Measurements from ENCODE around the gene TRIM37. TPM values are rescaled to one million over a fixed set of nuclear protein-coding genes. Genes with fewer than 3 reads are reported as not detected.

The TRIM37 gene
- polyA plus RNA-seq, 1 donor (not counting 4 experiments of a cell fraction or from before 2014, with no cell fraction given) = 26.4 TPM

GRCh38 chr17:59001158-59001814 is 105.4 kb downstream of the TRIM37 start:
- DNase-seq (ENCODE audit: low read depth, low spot score) = no peak
- Histone ChIP-seq H3K27me3 (ENCODE audit: control insufficient read depth, extremely low read depth, insufficient read depth, low read length) (no peaks in the 10 kb centered on the region), H3K27ac (ENCODE audit: control insufficient read depth, insufficient read depth, low read length) (no peak overlapping the region), H3K79me2 (ENCODE audit: control insufficient read depth, insufficient read depth, low read length) (no peaks in the 10 kb centered on the region), H3K36me3 (ENCODE audit: control insufficient read depth in 2 of 2, extremely low read depth in 1 of 2, insufficient read depth in 2 of 2, low read length in 2 of 2) (peaks cover 0 to 16% of the 10 kb centered on the region in 2 experiments), H3K4me1 (ENCODE audit: control insufficient read depth, extremely low read depth, insufficient read depth, low read length) (no peaks in the 10 kb centered on the region), H3K9ac (ENCODE audit: control insufficient read depth, extremely low read depth, insufficient read depth, low read length) (no peak overlapping the region), H3K4me2 (ENCODE audit: control insufficient read depth, extremely low read depth, insufficient read depth, low read depth, low read length) (no peak overlapping the region), H2AFZ (ENCODE audit: control insufficient read depth, low read length) (no peak overlapping the region), H3K9me1 (ENCODE audit: control insufficient read depth, extremely low read depth, insufficient read depth, low read length) (no peaks in the 10 kb centered on the region), H3K9me3 (ENCODE audit: control insufficient read depth, low read depth, low read length) (no peaks in the 10 kb centered on the region), H3K4me3 (ENCODE audit: control insufficient read depth in 2 of 3, extremely low read depth in 1 of 3, insufficient read depth in 2 of 3, low read depth in 1 of 3, low read length in 3 of 3) (no peak overlapping the region), H4K20me1 (ENCODE audit: control insufficient read depth, extremely low read depth, insufficient read depth, low read length) (no peaks in the 10 kb centered on the region)
- no peak for FAIRE-seq
- dilution Hi-C loops (cut with MboI; ENCODE audit: extremely low pct_ligation_motif_present, low sequenced_read_pairs) = no loop called here
- no peak for TF ChIP-seq EZH2 (IDR thresholded peaks at IDR 0.05; ENCODE audit: low read length)

GRCh38 chr17:59000022-59000421 is 106.7 kb downstream of the TRIM37 start:
- Histone ChIP-seq H3K9me1 (ENCODE audit: control insufficient read depth, extremely low read depth, insufficient read depth, low read length) (no peaks in the 10 kb centered on the region), H3K27me3 (ENCODE audit: control insufficient read depth, extremely low read depth, insufficient read depth, low read length) (no peaks in the 10 kb centered on the region), H3K4me3 (ENCODE audit: control insufficient read depth in 2 of 3, extremely low read depth in 1 of 3, insufficient read depth in 2 of 3, low read depth in 1 of 3, low read length in 3 of 3) (no peak overlapping the region), H3K36me3 (ENCODE audit: control insufficient read depth in 2 of 2, extremely low read depth in 1 of 2, insufficient read depth in 2 of 2, low read length in 2 of 2) (peaks cover 0 to 16% of the 10 kb centered on the region in 2 experiments), H3K4me2 (ENCODE audit: control insufficient read depth, extremely low read depth, insufficient read depth, low read depth, low read length) (no peak overlapping the region), H4K20me1 (ENCODE audit: control insufficient read depth, extremely low read depth, insufficient read depth, low read length) (no peaks in the 10 kb centered on the region), H2AFZ (ENCODE audit: control insufficient read depth, low read length) (no peak overlapping the region), H3K79me2 (ENCODE audit: control insufficient read depth, insufficient read depth, low read length) (no peaks in the 10 kb centered on the region), H3K27ac (ENCODE audit: control insufficient read depth, insufficient read depth, low read length) (no peak overlapping the region), H3K4me1 (ENCODE audit: control insufficient read depth, extremely low read depth, insufficient read depth, low read length) (no peaks in the 10 kb centered on the region), H3K9me3 (ENCODE audit: control insufficient read depth, low read depth, low read length) (no peaks in the 10 kb centered on the region), H3K9ac (ENCODE audit: control insufficient read depth, extremely low read depth, insufficient read depth, low read length) (no peak overlapping the region)
- TF ChIP-seq CTCF (optimal IDR thresholded peaks at IDR 0.05 in 1 of 3, IDR thresholded peaks at IDR 0.05 in 1 of 3, conservative IDR thresholded peaks at IDR 0.05 in 1 of 3; ENCODE audit: extremely low read depth in 1 of 3, insufficient read depth in 2 of 3, low read length in 3 of 3) (no peak), EZH2 (IDR thresholded peaks at IDR 0.05; ENCODE audit: low read length) (no peak)
- no peak for FAIRE-seq
- dilution Hi-C loops (cut with MboI; ENCODE audit: extremely low pct_ligation_motif_present, low sequenced_read_pairs) = no loop called here
- DNase-seq (ENCODE audit: low read depth, low spot score) = no peak

GRCh38 chr17:58999500-58999899 is 107.2 kb downstream of the TRIM37 start:
- H4K20me1 ChIP-seq (ENCODE audit: control insufficient read depth, extremely low read depth, insufficient read depth, low read length) = no peaks in the 10 kb centered on the region
- DNase-seq (ENCODE audit: low read depth, low spot score) (no peak), FAIRE-seq (no peak)
- no peak overlapping the region for H2AFZ ChIP-seq (ENCODE audit: control insufficient read depth, low read length)
- dilution Hi-C loops (cut with MboI; ENCODE audit: extremely low pct_ligation_motif_present, low sequenced_read_pairs) = no loop called here
- H3K27ac ChIP-seq (ENCODE audit: control insufficient read depth, insufficient read depth, low read length) = no peak overlapping the region
- TF ChIP-seq EZH2 (IDR thresholded peaks at IDR 0.05; ENCODE audit: low read length) (no peak), CTCF (optimal IDR thresholded peaks at IDR 0.05 in 1 of 3, IDR thresholded peaks at IDR 0.05 in 1 of 3, conservative IDR thresholded peaks at IDR 0.05 in 1 of 3; ENCODE audit: extremely low read depth in 1 of 3, insufficient read depth in 2 of 3, low read length in 3 of 3) (no peak)
- H3K4me3 ChIP-seq (ENCODE audit: control insufficient read depth in 2 of 3, extremely low read depth in 1 of 3, insufficient read depth in 2 of 3, low read depth in 1 of 3, low read length in 3 of 3) = no peak overlapping the region
- no peak overlapping the region for H3K4me2 ChIP-seq (ENCODE audit: control insufficient read depth, extremely low read depth, insufficient read depth, low read depth, low read length)
- no peaks in the 10 kb centered on the region for H3K79me2 ChIP-seq (ENCODE audit: control insufficient read depth, insufficient read depth, low read length)
- H3K27me3 ChIP-seq (ENCODE audit: control insufficient read depth, extremely low read depth, insufficient read depth, low read length) = no peaks in the 10 kb centered on the region
- H3K36me3 ChIP-seq (ENCODE audit: control insufficient read depth in 2 of 2, extremely low read depth in 1 of 2, insufficient read depth in 2 of 2, low read length in 2 of 2) = peaks cover 0 to 16% of the 10 kb centered on the region in 2 experiments
- H3K4me1 ChIP-seq (ENCODE audit: control insufficient read depth, extremely low read depth, insufficient read depth, low read length) = no peaks in the 10 kb centered on the region
- H3K9me1 ChIP-seq (ENCODE audit: control insufficient read depth, extremely low read depth, insufficient read depth, low read length) = no peaks in the 10 kb centered on the region
- no peaks in the 10 kb centered on the region for H3K9me3 ChIP-seq (ENCODE audit: control insufficient read depth, low read depth, low read length)
- no peak overlapping the region for H3K9ac ChIP-seq (ENCODE audit: control insufficient read depth, extremely low read depth, insufficient read depth, low read length)

Measured in keratinocyte (primary cell).